CD4-positive, alpha-beta T cell treated with Interleukin-17A for 4 hours (primary cell): ENCODE results near the gene TMEM273.

ENCODE experiments used
- DNase-seq: peaks from one replicate; pipeline ENCODE4 v3.0.0-alpha.2; 2020; ENCODE audit warnings: mixed read lengths

The TMEM273 gene

GRCh38 chr10:49139028-49139845 is 49.0 kb downstream of the TMEM273 start:
- no peak for DNase-seq

GRCh38 chr10:49138361-49138891 is 49.8 kb downstream of the TMEM273 start:
- no peak for DNase-seq

- no peak for DNase-seq
Measured at GRCh38 chr10:49136525-49136924, 51.7 kb downstream of the TMEM273 start.

GRCh38 chr10:49135575-49136313 is 52.4 kb downstream of the TMEM273 start:
- DNase-seq = no peak

- DNase-seq = no peak
Measured at GRCh38 chr10:49134327-49134726, 53.9 kb downstream of the TMEM273 start.

- DNase-seq = no peak
Measured at GRCh38 chr10:49133706-49134248, 54.4 kb downstream of the TMEM273 start, which contains the start of gene FAM170B. TSS of gene FAM170B (minus strand) at chr10:49134021. CDS start at chr10:49133918, 103 bp downstream.

GRCh38 chr10:49132362-49132737 is 55.8 kb downstream of the TMEM273 start:
- no peak for DNase-seq

- no peak for DNase-seq
Measured at GRCh38 chr10:49131507-49132361, 56.5 kb downstream of the TMEM273 start.

GRCh38 chr10:49129376-49129775 is 58.8 kb downstream of the TMEM273 start:
- no peak for DNase-seq

- DNase-seq = no peak
Measured at GRCh38 chr10:49128854-49129253, 59.3 kb downstream of the TMEM273 start.

- no peak for DNase-seq
Measured at GRCh38 chr10:49123981-49124950, 63.9 kb downstream of the TMEM273 start.

- DNase-seq = no peak
Measured at GRCh38 chr10:49120911-49121310, 67.3 kb downstream of the TMEM273 start.

GRCh38 chr10:49119746-49120145 is 68.4 kb downstream of the TMEM273 start:
- no peak for DNase-seq

- no peak for DNase-seq
Measured at GRCh38 chr10:49118430-49119074, 69.6 kb downstream of the TMEM273 start.

- DNase-seq = no peak
Measured at GRCh38 chr10:49117376-49118070, 70.7 kb downstream of the TMEM273 start.

GRCh38 chr10:49116509-49117375 is 71.4 kb downstream of the TMEM273 start:
- DNase-seq = no peak

- DNase-seq = no peak
Measured at GRCh38 chr10:49115796-49116508, 72.2 kb downstream of the TMEM273 start.

GRCh38 chr10:49115015-49115795 is 73.0 kb downstream of the TMEM273 start, which contains the start of gene VSTM4:
TSS of gene VSTM4 (minus strand) at chr10:49115522. CDS start at chr10:49115485, 37 bp downstream.
- no peak for DNase-seq
